HG03378 (cell line): ENCODE measurements around the gene OBSL1.

ENCODE experiments used
- ATAC-seq: cut with Tn5 transposase; IDR thresholded peaks from one replicate; pipeline ENCODE4 v1.9.1; 2021; ENCODE audit warnings: mild to moderate bottlenecking, moderate library complexity; ENCODE audit not compliant: unreplicated experiment

Gene OBSL1

GRCh38 chr2:219567791-219568361 is 3.5 kb downstream of the OBSL1 start:
- ATAC-seq, result no peak

DNA sequence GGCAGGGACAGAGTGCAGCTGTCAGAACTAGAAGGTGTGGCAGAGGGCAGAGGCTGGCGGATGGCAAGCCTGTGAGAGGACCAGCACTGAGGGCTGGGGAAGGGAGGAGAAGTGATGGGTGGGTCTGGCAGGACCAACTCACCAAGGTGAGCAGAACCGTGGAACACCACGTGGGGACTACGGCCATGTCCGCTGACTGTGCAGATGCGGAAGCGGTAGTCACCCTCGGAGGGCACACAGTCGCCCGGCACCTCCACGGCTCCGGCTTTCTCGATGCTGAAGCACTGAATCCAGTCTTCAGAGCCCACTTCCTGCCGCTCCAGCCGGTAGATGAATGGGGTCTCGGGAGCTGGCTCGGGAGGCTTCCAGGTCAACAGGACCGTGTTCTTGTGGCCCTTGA is 4.2 kb downstream of the OBSL1 start:
- ATAC-seq, result no peak

DNA sequence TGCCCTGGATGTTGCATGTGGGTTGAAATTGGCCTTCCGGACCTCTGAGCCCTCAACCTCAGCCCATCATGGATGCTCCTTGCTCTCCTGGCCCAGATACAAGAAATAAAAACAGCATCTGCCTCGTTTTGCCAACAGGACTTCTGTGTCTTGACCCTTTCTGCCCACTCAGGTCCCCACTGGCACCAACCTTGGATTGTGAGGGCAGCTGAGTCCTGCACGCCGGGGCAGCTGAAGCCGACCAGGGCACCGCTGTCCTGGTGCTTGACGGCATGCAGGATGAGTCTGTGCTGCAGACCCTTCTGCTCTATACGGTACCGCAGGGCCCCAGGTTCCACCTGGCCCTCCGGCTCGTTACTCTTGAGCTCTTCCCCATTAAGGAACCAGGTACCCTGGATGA is 4.7 kb downstream of the OBSL1 start:
- ATAC-seq, result no peak

GRCh38 chr2:219565130-219566080 is 5.9 kb downstream of the OBSL1 start:
- no peak for ATAC-seq

GRCh38 chr2:219563271-219563928 is 7.9 kb downstream of the OBSL1 start:
- ATAC-seq, result no peak

GRCh38 chr2:219562049-219563020 is 9.0 kb downstream of the OBSL1 start:
- no peak for ATAC-seq

GRCh38 chr2:219561179-219562048 is 9.9 kb downstream of the OBSL1 start:
- ATAC-seq, result no peak

GRCh38 chr2:219560893-219561178 is 10.5 kb downstream of the OBSL1 start:
- no peak for ATAC-seq

- no peak for ATAC-seq
These were observed 11.1 kb downstream of the OBSL1 start for GRCh38 chr2:219560037-219560892.

- no peak for ATAC-seq
These were observed 12.0 kb downstream of the OBSL1 start for GRCh38 chr2:219559156-219559915.

- no peak for ATAC-seq
These were observed 13.3 kb downstream of the OBSL1 start for GRCh38 chr2:219557791-219558785.

DNA sequence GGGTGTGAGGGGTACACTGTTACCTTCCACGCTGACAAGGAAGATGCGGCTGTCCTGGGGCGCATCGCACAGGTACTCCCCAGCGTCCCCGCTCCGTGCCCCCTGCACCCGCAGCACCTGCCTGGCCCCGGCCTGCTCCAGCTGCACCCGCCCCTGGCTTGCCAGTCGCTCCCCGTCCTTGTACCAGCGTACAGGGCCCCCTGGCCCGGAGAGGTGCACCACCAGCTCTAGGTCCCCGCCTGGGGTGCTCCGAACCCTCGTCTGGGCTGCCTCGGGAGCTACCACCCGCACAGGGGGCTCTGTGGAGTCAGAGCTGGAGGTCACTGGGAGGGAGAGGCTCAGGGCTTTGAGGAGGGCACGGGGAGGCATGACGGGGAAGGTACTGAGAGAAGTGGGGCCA is 14.0 kb downstream of the OBSL1 start:
- ATAC-seq, result no peak

DNA sequence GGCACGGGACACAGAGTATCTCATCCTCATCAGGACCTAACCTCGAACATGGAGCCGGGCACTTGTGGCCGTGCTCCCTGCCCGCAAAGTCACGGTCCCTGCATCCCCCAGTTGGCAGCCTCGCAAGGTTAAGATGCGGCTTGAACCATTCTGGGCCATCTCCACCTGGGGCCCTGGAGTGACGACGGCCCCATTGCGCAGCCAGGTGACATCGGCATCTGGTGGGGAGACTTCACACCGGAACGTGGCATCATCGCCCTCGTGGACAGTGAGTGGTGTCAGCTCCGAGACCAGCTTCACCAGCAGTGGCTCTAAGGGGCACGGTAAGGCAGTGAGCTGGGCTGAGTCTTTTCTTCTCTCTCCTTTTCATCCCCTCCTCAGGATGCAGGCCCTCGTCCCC is 14.9 kb downstream of the OBSL1 start:
- no peak for ATAC-seq

DNA sequence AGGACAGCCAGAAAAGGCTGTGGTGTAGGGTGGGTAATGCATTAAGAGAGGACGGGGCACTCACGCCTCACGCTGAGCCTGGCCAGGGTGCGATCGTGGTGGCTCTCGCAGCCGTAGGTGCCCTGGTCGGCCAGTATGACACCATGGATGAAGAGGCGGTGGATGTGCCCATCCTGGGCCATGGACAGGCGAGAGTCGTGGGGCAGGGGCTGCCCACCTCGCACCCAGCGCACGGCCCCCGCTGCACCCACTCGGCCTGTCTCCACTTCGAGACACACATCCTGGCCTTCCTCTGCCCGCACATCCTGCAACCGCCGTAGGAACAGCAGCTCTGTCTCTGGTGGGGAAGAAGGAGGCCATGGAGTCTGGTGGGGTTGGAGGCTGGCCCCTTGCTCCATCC is 15.4 kb downstream of the OBSL1 start:
- ATAC-seq, result no peak

GRCh38 chr2:219554350-219554749 is 17.0 kb downstream of the OBSL1 start:
- ATAC-seq, result no peak

DNA sequence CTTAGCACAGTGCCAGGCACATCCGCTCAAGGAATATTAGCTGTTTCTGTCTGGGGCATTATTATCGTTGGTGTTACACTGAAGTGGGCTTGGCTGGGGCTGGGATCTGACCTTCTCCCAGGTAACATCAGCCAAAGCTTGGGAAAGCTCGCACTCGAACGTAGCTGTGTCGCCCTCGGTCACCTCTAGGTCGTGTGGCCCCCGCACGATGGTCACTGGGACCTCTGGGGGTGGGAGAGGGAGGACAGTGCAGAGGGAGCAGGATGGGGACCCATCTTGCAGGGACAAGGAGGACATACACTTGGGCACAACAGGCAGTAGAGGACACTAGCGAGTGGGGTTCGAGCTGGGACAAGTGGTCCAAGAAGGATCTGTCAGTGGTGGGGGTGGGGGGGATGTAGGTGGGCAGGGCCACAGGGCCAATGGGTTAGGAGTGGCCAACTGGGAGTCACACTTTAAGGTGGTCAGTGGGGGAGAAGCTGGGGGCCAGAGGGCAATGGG is 17.8 kb downstream of the OBSL1 start:
- ATAC-seq, result no peak

GRCh38 chr2:219553168-219553417 is 18.2 kb downstream of the OBSL1 start:
- ATAC-seq, result no peak
